Endothelial cell of umbilical vein (primary cell): ENCODE measurements around the gene LMTK2. TPM values are rescaled to one million over a fixed set of nuclear protein-coding genes. Genes with fewer than 3 reads are reported as not detected.

Experiments used
- BruUV-seq: library from RNA; stranded (reverse); fragments of 400-500 nt; replicated peaks from 2 replicates; lab custom pipeline; 2021; lab: Mats Ljungman, UMichigan
- CTCF ChIA-PET: fragments of 300-600, 350-600 bp; sonication (Branson Sonifier 250); formaldehyde crosslinking; loops from one replicate; lab custom pipeline; 2021; ENCODE audit warnings: antibody characterized with exemption, inconsistent platforms; lab: Charles Lee
- POLR2A ChIA-PET: fragments of 300-600, 350-600 bp; sonication (Branson Sonifier 250); formaldehyde crosslinking; loops from one replicate; lab custom pipeline; 2021; ENCODE audit warnings: antibody characterized with exemption, inconsistent platforms; lab: Charles Lee
- DNase-seq: peaks from one replicate; pipeline ENCODE4 v3.0.0-alpha.2; 2011; ENCODE audit warnings: low read depth, low spot score
- FAIRE-seq: peaks from 2 replicates; lab custom pipeline; 2011; peaks lifted over from hg19 to GRCh38; lab: Jason Lieb, UNC
- H2AFZ ChIP-seq: 2 replicates; pipeline ENCODE4 v1.6.0; 2012; ENCODE audit warnings: low read depth, low read length, control low read depth, inconsistent platforms
- H3K27ac ChIP-seq: 2 replicates; pipeline ENCODE4 v1.5.1; 2011; ENCODE audit warnings: low read depth, mild to moderate bottlenecking, control low read depth, low read length, moderate library complexity; ENCODE audit not compliant: insufficient read depth
- H3K27me3 ChIP-seq, 2 experiments: 2 replicates each; pipeline versions ENCODE4 v1.6.0 to v1.6.1; 2011; ENCODE audit warnings: low read length in 2 of 2, mixed read lengths in 1 of 2; ENCODE audit not compliant: control insufficient read depth in 2 of 2, insufficient read depth in 2 of 2
- H3K36me3 ChIP-seq, 2 experiments: 2 replicates in 1 of 2; 3 replicates in 1 of 2; pipeline ENCODE4 v1.5.1; 2011; ENCODE audit warnings: low read length in 2 of 2, mild to moderate bottlenecking in 1 of 2, moderate library complexity in 1 of 2; ENCODE audit not compliant: control insufficient read depth in 2 of 2, insufficient read depth in 2 of 2; ENCODE audit errors: extremely low read depth in 1 of 2
- H3K4me1 ChIP-seq: 3 replicates; pipeline ENCODE4 v1.5.1; 2011; ENCODE audit warnings: mild to moderate bottlenecking, low read length; ENCODE audit not compliant: control insufficient read depth, insufficient read depth; ENCODE audit errors: extremely low read depth
- H3K4me2 ChIP-seq: 2 replicates; pipeline ENCODE4 v1.6.1; 2011; ENCODE audit warnings: low read length, control low read depth, mixed read lengths; ENCODE audit not compliant: insufficient read depth
- H3K4me3 ChIP-seq, 3 experiments: fragments of 200-600 bp in 1 of 3; sonication (generic), shearing (Covaris generic) in 1 of 3; replicated peaks in 1 of 3; 2 replicates each; pipeline ENCODE4 v1.5.1; 2011 to 2016; ENCODE audit warnings: control low read depth in 3 of 3, low read length in 3 of 3, mild to moderate bottlenecking in 2 of 3, inconsistent platforms in 1 of 3, low read depth in 1 of 3, moderate library complexity in 1 of 3; ENCODE audit not compliant: insufficient read depth in 1 of 3
- H3K79me2 ChIP-seq: 2 replicates; pipeline ENCODE4 v1.6.0; 2012; ENCODE audit warnings: low read length, inconsistent platforms; ENCODE audit not compliant: control insufficient read depth, insufficient read depth
- H3K9ac ChIP-seq: replicated peaks from 2 replicates; pipeline ENCODE3; 2011; ENCODE audit warnings: low read length, control low read depth; ENCODE audit not compliant: insufficient read depth; ENCODE audit errors: extremely low read depth
- H3K9me1 ChIP-seq: replicated peaks from 3 replicates; pipeline ENCODE4 v1.6.0; 2011; ENCODE audit warnings: mild to moderate bottlenecking, low read length; ENCODE audit not compliant: control insufficient read depth, insufficient read depth; ENCODE audit errors: extremely low read depth
- H3K9me3 ChIP-seq: replicated peaks from 2 replicates; pipeline ENCODE4 v1.5.1; 2012; ENCODE audit warnings: low read length, inconsistent platforms; ENCODE audit not compliant: control insufficient read depth, insufficient read depth
- H4K20me1 ChIP-seq: replicated peaks from 2 replicates; pipeline ENCODE3; 2011; ENCODE audit warnings: mild to moderate bottlenecking, low read length; ENCODE audit not compliant: control insufficient read depth, insufficient read depth; ENCODE audit errors: extremely low read depth
- EZH2 ChIP-seq: IDR thresholded peaks from 2 replicates; pipeline ENCODE4 v1.6.1; 2012; ENCODE audit warnings: borderline replicate concordance, low read depth, mild to moderate bottlenecking, moderate library complexity, low read length, inconsistent platforms; ENCODE audit not compliant: severe bottlenecking
- FOS ChIP-seq: IDR thresholded peaks from 2 replicates; pipeline ENCODE4 v1.6.1; 2011; ENCODE audit warnings: mild to moderate bottlenecking, low read length, moderate library complexity, borderline replicate concordance; ENCODE audit not compliant: insufficient read depth
- JUN ChIP-seq: IDR thresholded peaks from 2 replicates; pipeline ENCODE4 v1.6.1; 2011; ENCODE audit warnings: borderline replicate concordance, low read depth; ENCODE audit not compliant: insufficient read length, insufficient read depth
- MAX ChIP-seq: IDR thresholded peaks from 2 replicates; pipeline ENCODE4 v1.6.1; 2011; ENCODE audit not compliant: insufficient read depth, insufficient read length
- MYC ChIP-seq: IDR thresholded peaks from one replicate; pipeline ENCODE4 v1.6.1; 2011; ENCODE audit warnings: mild to moderate bottlenecking, low read depth, low read length
- POLR2A ChIP-seq: IDR thresholded peaks from 2 replicates; pipeline ENCODE4 v1.6.1; 2012; ENCODE audit warnings: low read depth, mild to moderate bottlenecking, control low read depth, low read length
- POLR2AphosphoS5 ChIP-seq: IDR thresholded peaks from 2 replicates; pipeline ENCODE4 v1.6.1; 2012; ENCODE audit warnings: low read depth, mild to moderate bottlenecking, control low read depth, low read length, moderate library complexity; ENCODE audit not compliant: insufficient read depth
- dilution Hi-C: fragments of 300-500 bp; cut with MboI; formaldehyde crosslinking; loops from one replicate; pipeline ENCODE4 v1.15.0; 2019; ENCODE audit warnings: low sequenced_read_pairs; ENCODE audit not compliant: extremely low pct_ligation_motif_present
- intact Hi-C: fragments of 100-400 bp; cut with micrococcal nuclease; formaldehyde crosslinking; loops from one replicate; pipeline ENCODE4 v1.10.0; 2022
- polyA plus RNA-seq, 4 experiments: library from polyadenylated mRNA; depleted of rRNA in 3 of 4; stranded (reverse) in 3 of 4; unstranded in 1 of 4; fragments of >200 nt; gene quantifications; 2 replicates each; pipeline versions ENCODE4 v1.2.1 to v1.2.3, GENCODE V29; 2011 to 2012; ENCODE audit warnings: missing spikeins in 1 of 4
- total RNA-seq: library from RNA; stranded (reverse); gene quantifications from 2 replicates; pipeline ENCODE4 v1.2.3, GENCODE V29; 2021

LMTK2 gene
- total and polyA plus RNA-seq, 2 donors (not counting 3 experiments of a cell fraction or from before 2014, with no cell fraction given) = 5.9 to 13.8 TPM

GRCh38 chr7:98256431-98256830, 149.8 kb downstream of the LMTK2 start:
- CTCF ChIA-PET = interaction anchor here (1.1 to 1.5 kb wide), 2 partner anchors 8 to 11 kb away, joined by 3 to 4 read pairs; no protein-coding TSS in a partner anchor
- Histone ChIP-seq H3K27me3 (no peaks in the 10 kb centered on the region), H2AFZ (no peak overlapping the region), H3K9ac (no peak overlapping the region), H3K4me3 (no peak overlapping the region), H3K79me2 (peaks cover 22% of the 10 kb centered on the region), H3K9me1 (no peaks in the 10 kb centered on the region), H3K4me1 (peaks cover 8% of the 10 kb centered on the region), H3K4me2 (no peak overlapping the region), H3K9me3 (no peaks in the 10 kb centered on the region), H3K36me3 (no peaks in the 10 kb centered on the region), H4K20me1 (no peaks in the 10 kb centered on the region), H3K27ac (no peak overlapping the region)
- intact Hi-C loops (no loop called here), dilution Hi-C loops (no loop called here)
- DNase-seq (no peak), FAIRE-seq (no peak)
- TF ChIP-seq MYC = no peak
- no peak for TF ChIP-seq EZH2
- TF ChIP-seq MAX = no peak
- TF ChIP-seq JUN = no peak
- no peak for TF ChIP-seq POLR2AphosphoS5
- TF ChIP-seq POLR2A = no peak
- no peak for TF ChIP-seq FOS
- BruUV-seq = no TSS peak
- POLR2A ChIA-PET = no interaction called here

DNA sequence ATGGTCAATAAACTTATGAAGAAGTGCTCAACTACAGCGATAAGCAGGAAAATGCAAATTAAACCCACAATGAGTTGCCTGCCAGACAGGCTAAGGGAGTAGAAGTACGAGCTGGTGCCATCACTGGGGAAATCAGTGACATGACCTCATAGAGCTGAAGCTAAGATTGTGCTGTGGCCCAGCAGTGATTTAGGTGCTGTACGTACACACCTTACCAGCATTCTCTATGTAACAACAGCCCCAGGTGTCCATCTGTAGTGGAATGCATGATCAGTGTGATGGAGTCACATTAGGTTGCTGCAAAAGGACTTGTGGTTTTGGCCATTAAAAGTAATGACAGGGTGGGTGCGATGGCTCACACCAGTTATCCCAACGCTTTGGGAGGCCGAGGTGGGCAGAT, 151.0 kb downstream of the LMTK2 start:
- Histone ChIP-seq H3K4me3 (no peak overlapping the region), H3K9me1 (no peaks in the 10 kb centered on the region), H3K27me3 (no peaks in the 10 kb centered on the region), H3K9me3 (no peaks in the 10 kb centered on the region), H3K9ac (no peak overlapping the region), H3K4me1 (peaks cover 2% of the 10 kb centered on the region), H2AFZ (no peak overlapping the region), H3K36me3 (no peaks in the 10 kb centered on the region), H3K27ac (no peak overlapping the region), H4K20me1 (no peaks in the 10 kb centered on the region), H3K79me2 (peaks cover 12% of the 10 kb centered on the region), H3K4me2 (no peak overlapping the region)
- intact Hi-C loops = no loop called here
- ChIA-PET CTCF (interaction anchor here (1.0 kb wide), 1 partner anchor 9 kb away, joined by 3 read pairs; no protein-coding TSS in a partner anchor), POLR2A (no interaction called here)
- no peak for DNase-seq
- BruUV-seq = no TSS peak
- TF ChIP-seq POLR2AphosphoS5 = no peak
- dilution Hi-C loops = no loop called here
- FAIRE-seq = no peak

Other genes with a start within 250 kb of the LMTK2 start
- 13.1 and 15.0 TPM in 2 replicates for gene ASNS, start 234.5 kb upstream of the LMTK2 start, total RNA-seq
- 3.9 and 5.1 TPM in 2 replicates for gene ASNS, start 234.5 kb upstream of the LMTK2 start, polyA plus RNA-seq
- gene OCM2, start 116.7 kb upstream of the LMTK2 start, total RNA-seq = not detected in 2 replicates
- not detected in 2 replicates for gene OCM2, start 116.7 kb upstream of the LMTK2 start, polyA plus RNA-seq
- gene BHLHA15, start 104.6 kb downstream of the LMTK2 start, total RNA-seq = 1.2 and 1.5 TPM in 2 replicates
- 0.81 and 1.0 TPM in 2 replicates for gene BHLHA15, start 104.6 kb downstream of the LMTK2 start, polyA plus RNA-seq
- gene TECPR1, start 145.4 kb downstream of the LMTK2 start, total RNA-seq = 84.9 and 97.5 TPM in 2 replicates
- 11.8 and 12.3 TPM in 2 replicates for gene TECPR1, start 145.4 kb downstream of the LMTK2 start, polyA plus RNA-seq
- 284 and 317 TPM in 2 replicates for gene BRI3, start 174.8 kb downstream of the LMTK2 start, total RNA-seq
- gene BRI3, start 174.8 kb downstream of the LMTK2 start, polyA plus RNA-seq = 214 and 223 TPM in 2 replicates